T-helper 17 cell (primary cell): Measurements from ENCODE around the gene ATP6V1B1. TPM values are rescaled to one million over a fixed set of nuclear protein-coding genes. Genes with fewer than 3 reads are reported as not detected.

Source experiments
- ATAC-seq: fragments of 150-1000 bp; cut with Tn5 transposase; 2 replicates; pipeline ENCODE4 v1.10.0; 2021; ENCODE audit warnings: mild to moderate bottlenecking, moderate library complexity
- DNase-seq, 3 donors: peaks; one replicate each; pipeline versions ENCODE4 v3.0.0 to v3.0.0-alpha.2; 2020 to 2021
- H3K9me3 ChIP-seq: one replicate; pipeline ENCODE4 v1.7.0; 2013; ENCODE audit warnings: low read length, mild to moderate bottlenecking; ENCODE audit not compliant: control insufficient read depth, poor library complexity, severe bottlenecking
- H3K27ac Mint-ChIP-seq: one replicate; pipeline ENCODE4 v1.8.0; 2022; ENCODE audit warnings: mild to moderate bottlenecking, moderate library complexity, mixed read lengths
- H3K27me3 Mint-ChIP-seq: one replicate; pipeline ENCODE4 v1.8.0; 2022; ENCODE audit warnings: mixed read lengths
- H3K36me3 Mint-ChIP-seq: one replicate; pipeline ENCODE4 v1.8.0; 2022; ENCODE audit warnings: low read depth, mixed read lengths
- H3K4me1 Mint-ChIP-seq: one replicate; pipeline ENCODE4 v1.8.0; 2022; ENCODE audit warnings: mild to moderate bottlenecking, mixed read lengths
- H3K4me3 Mint-ChIP-seq: one replicate; pipeline ENCODE4 v1.8.0; 2022; ENCODE audit warnings: mild to moderate bottlenecking, moderate library complexity, mixed read lengths
- total RNA-seq, 4 donors: library from RNA in 2 of 4; stranded (reverse) in 2 of 4; gene quantifications; one replicate each; pipeline ENCODE4 v1.2.3 and lab custom pipeline; 2022 to 2026

Gene ATP6V1B1
- total RNA-seq, 2 donors from 2014 or later = not detected

- H3K4me3 Mint-ChIP-seq = no peak overlapping the region
- H3K4me1 Mint-ChIP-seq = peaks cover 25% of the 10 kb centered on the region
- peaks cover 6% of the 10 kb centered on the region for H3K36me3 Mint-ChIP-seq
- DNase-seq (no peak), ATAC-seq (no peak)
- no peaks in the 10 kb centered on the region for H3K27me3 Mint-ChIP-seq
- no peak overlapping the region for H3K27ac Mint-ChIP-seq
- no peaks in the 10 kb centered on the region for H3K9me3 ChIP-seq
These were observed 46.4 kb downstream of the ATP6V1B1 start for GRCh38 chr2:70981866-70982810.

- no peaks in the 10 kb centered on the region for H3K9me3 ChIP-seq
- Mint-ChIP-seq H3K27me3 (no peaks in the 10 kb centered on the region), H3K4me3 (no peak overlapping the region), H3K36me3 (peaks cover 6% of the 10 kb centered on the region), H3K27ac (no peak overlapping the region), H3K4me1 (peaks cover 19% of the 10 kb centered on the region)
- no peak for ATAC-seq
- peak in 1 of 3 donors; percentile 0 for DNase-seq
These were observed 47.3 kb downstream of the ATP6V1B1 start for GRCh38 chr2:70982971-70983370.

GRCh38 chr2:70983506-70984227 is 48.0 kb downstream of the ATP6V1B1 start:
- no peaks in the 10 kb centered on the region for H3K9me3 ChIP-seq
- no peaks in the 10 kb centered on the region for H3K27me3 Mint-ChIP-seq
- peaks cover 16% of the 10 kb centered on the region for H3K4me1 Mint-ChIP-seq
- peaks cover 6% of the 10 kb centered on the region for H3K36me3 Mint-ChIP-seq
- no peak for DNase-seq
- H3K4me3 Mint-ChIP-seq = no peak overlapping the region
- no peak overlapping the region for H3K27ac Mint-ChIP-seq
- ATAC-seq = no peak

GRCh38 chr2:70984228-70984575 is 48.5 kb downstream of the ATP6V1B1 start:
- Mint-ChIP-seq H3K4me1 (peaks cover 16% of the 10 kb centered on the region), H3K4me3 (peak overlapping the region; percentile 52), H3K27ac (peak overlapping the region; percentile 29), H3K27me3 (no peaks in the 10 kb centered on the region), H3K36me3 (peaks cover 6% of the 10 kb centered on the region)
- DNase-seq (peak in 1 of 3 donors; percentile 1), ATAC-seq (no peak)
- no peaks in the 10 kb centered on the region for H3K9me3 ChIP-seq

GRCh38 chr2:70984576-70985282 is 49.0 kb downstream of the ATP6V1B1 start:
- peaks cover 16% of the 10 kb centered on the region for H3K4me1 Mint-ChIP-seq
- DNase-seq (peak; percentile 69 to 85 (median 76)), ATAC-seq (peak; percentile 100)
- H3K9me3 ChIP-seq = no peaks in the 10 kb centered on the region
- peaks cover 6% of the 10 kb centered on the region for H3K36me3 Mint-ChIP-seq
- H3K27me3 Mint-ChIP-seq = no peaks in the 10 kb centered on the region
- H3K27ac Mint-ChIP-seq = peak overlapping the region; percentile 29
- peak overlapping the region; percentile 52 for H3K4me3 Mint-ChIP-seq

- peaks cover 6% of the 10 kb centered on the region for H3K36me3 Mint-ChIP-seq
- ATAC-seq (no peak), DNase-seq (no peak)
- no peaks in the 10 kb centered on the region for H3K27me3 Mint-ChIP-seq
- H3K9me3 ChIP-seq = no peaks in the 10 kb centered on the region
- peak overlapping the region; percentile 45 for H3K4me3 Mint-ChIP-seq
- peaks cover 16% of the 10 kb centered on the region for H3K4me1 Mint-ChIP-seq
- no peak overlapping the region for H3K27ac Mint-ChIP-seq
These were observed 49.6 kb downstream of the ATP6V1B1 start for GRCh38 chr2:70985283-70985688.

GRCh38 chr2:70985956-70986355 is 50.3 kb downstream of the ATP6V1B1 start:
- Mint-ChIP-seq H3K27me3 (no peaks in the 10 kb centered on the region), H3K4me1 (peaks cover 17% of the 10 kb centered on the region), H3K36me3 (peaks cover 6% of the 10 kb centered on the region), H3K4me3 (no peak overlapping the region), H3K27ac (peak overlapping the region; percentile 45)
- no peak for DNase-seq
- H3K9me3 ChIP-seq = no peaks in the 10 kb centered on the region
- no peak for ATAC-seq

- no peaks in the 10 kb centered on the region for H3K9me3 ChIP-seq
- Mint-ChIP-seq H3K4me3 (no peak overlapping the region), H3K27ac (peak overlapping the region; percentile 45), H3K36me3 (peaks cover 4% of the 10 kb centered on the region), H3K27me3 (no peaks in the 10 kb centered on the region), H3K4me1 (peaks cover 21% of the 10 kb centered on the region)
- DNase-seq (no peak), ATAC-seq (no peak)
These were observed 50.9 kb downstream of the ATP6V1B1 start for GRCh38 chr2:70986499-70987189.

- H3K4me3 Mint-ChIP-seq = no peak overlapping the region
- H3K36me3 Mint-ChIP-seq = peaks cover 4% of the 10 kb centered on the region
- peaks cover 22% of the 10 kb centered on the region for H3K4me1 Mint-ChIP-seq
- H3K27me3 Mint-ChIP-seq = no peaks in the 10 kb centered on the region
- DNase-seq = no peak
- ATAC-seq = no peak
- H3K27ac Mint-ChIP-seq = no peak overlapping the region
- H3K9me3 ChIP-seq = no peaks in the 10 kb centered on the region
These were observed 51.7 kb downstream of the ATP6V1B1 start for GRCh38 chr2:70987386-70987785.

GRCh38 chr2:70988151-70988550 is 52.5 kb downstream of the ATP6V1B1 start:
- H3K9me3 ChIP-seq = no peaks in the 10 kb centered on the region
- Mint-ChIP-seq H3K27ac (peak overlapping the region; percentile 56), H3K4me1 (peaks cover 26% of the 10 kb centered on the region), H3K4me3 (no peak overlapping the region), H3K27me3 (no peaks in the 10 kb centered on the region), H3K36me3 (peaks cover 4% of the 10 kb centered on the region)
- no peak for DNase-seq
- ATAC-seq = no peak

GRCh38 chr2:70988726-70989648 is 53.3 kb downstream of the ATP6V1B1 start:
- H3K4me1 Mint-ChIP-seq = peaks cover 34% of the 10 kb centered on the region
- H3K27ac Mint-ChIP-seq = peak overlapping the region; percentile 56
- ATAC-seq = no peak
- H3K36me3 Mint-ChIP-seq = peaks cover 6% of the 10 kb centered on the region
- H3K27me3 Mint-ChIP-seq = no peaks in the 10 kb centered on the region
- H3K4me3 Mint-ChIP-seq = no peak overlapping the region
- no peaks in the 10 kb centered on the region for H3K9me3 ChIP-seq
- DNase-seq = no peak

GRCh38 chr2:70990216-70990615 is 54.5 kb downstream of the ATP6V1B1 start:
- H3K36me3 Mint-ChIP-seq = peaks cover 7% of the 10 kb centered on the region
- DNase-seq (no peak), ATAC-seq (no peak)
- H3K4me1 Mint-ChIP-seq = peaks cover 30% of the 10 kb centered on the region
- H3K27ac Mint-ChIP-seq = no peak overlapping the region
- H3K9me3 ChIP-seq = no peaks in the 10 kb centered on the region
- no peak overlapping the region for H3K4me3 Mint-ChIP-seq
- no peaks in the 10 kb centered on the region for H3K27me3 Mint-ChIP-seq
